ENCODE results near the gene RGS19. TPM values are rescaled to one million over a fixed set of nuclear protein-coding genes. Genes with fewer than 3 reads are reported as not detected.

RGS19 gene
- total RNA-seq, 2 donors from 2014 or later: 9.1 to 14.5 TPM

GRCh38 chr20:64051561-64052325 lies 27.6 kb downstream of the RGS19 start:
- H3K27me3 ChIP-seq: peaks cover 0 to 12% of the 10 kb centered on the region in 2 donors
- peaks cover 14% of the 10 kb centered on the region for H3K4me1 ChIP-seq
- TF ChIP-seq POLR2A (IDR thresholded peaks at IDR 0.05) (peak in 1 of 3 donors; percentile 19), CTCF (IDR thresholded peaks at IDR 0.05) (no peak)
- intact Hi-C loops (cut with DNase I): no loop called here
- H3K27ac ChIP-seq: peak overlapping the region in 2 of 4 donors; percentile 36 to 44
- ATAC-seq: peak; percentile 38
- H3K36me3 ChIP-seq (replicated peaks in 1 of 2; ENCODE audit: insufficient read depth in 1 of 2, low read depth in 2 of 2): no peaks in the 10 kb centered on the region
- H3K4me3 ChIP-seq: no peak overlapping the region
- 40 to 76% methylated on average over 1 to 11 of the region's 15 CpGs for WGBS, 2 donors
- peak in 2 of 4 donors; percentile 30 to 45 for DNase-seq
- H3K9me3 ChIP-seq: no peaks in the 10 kb centered on the region

GRCh38 chr20:64051033-64051452 lies 28.3 kb downstream of the RGS19 start:
- DNase-seq (no peak), ATAC-seq (no peak)
- Histone ChIP-seq H3K27me3 (peaks cover 0 to 12% of the 10 kb centered on the region in 2 donors), H3K4me3 (no peak overlapping the region), H3K27ac (peak overlapping the region in 2 of 4 donors; percentile 31 to 53), H3K36me3 (replicated peaks in 1 of 2; ENCODE audit: insufficient read depth in 1 of 2, low read depth in 2 of 2) (no peaks in the 10 kb centered on the region), H3K9me3 (no peaks in the 10 kb centered on the region), H3K4me1 (peaks cover 14% of the 10 kb centered on the region)
- intact Hi-C loops (cut with DNase I): no loop called here
- WGBS, 2 donors: 56 to 57% methylated on average over 4 to 10 of the region's 11 CpGs
- TF ChIP-seq POLR2A (IDR thresholded peaks at IDR 0.05) (no peak), CTCF (IDR thresholded peaks at IDR 0.05) (no peak)

GRCh38 chr20:64050261-64051032 lies 28.9 kb downstream of the RGS19 start:
- peaks cover 0 to 12% of the 10 kb centered on the region in 2 donors for H3K27me3 ChIP-seq
- no peaks in the 10 kb centered on the region for H3K36me3 ChIP-seq (replicated peaks in 1 of 2; ENCODE audit: insufficient read depth in 1 of 2, low read depth in 2 of 2)
- H3K4me3 ChIP-seq: no peak overlapping the region
- no peaks in the 10 kb centered on the region for H3K9me3 ChIP-seq
- DNase-seq (no peak), ATAC-seq (no peak)
- intact Hi-C loops (cut with DNase I): no loop called here
- peaks cover 14% of the 10 kb centered on the region for H3K4me1 ChIP-seq
- peak overlapping the region in 2 of 4 donors; percentile 31 to 53 for H3K27ac ChIP-seq
- TF ChIP-seq POLR2A (IDR thresholded peaks at IDR 0.05) (no peak), CTCF (IDR thresholded peaks at IDR 0.05) (no peak)
- 56 to 79% methylated on average over 14 to 18 of the region's 23 CpGs for WGBS, 2 donors

- H3K9me3 ChIP-seq: no peaks in the 10 kb centered on the region
- H3K4me3 ChIP-seq: no peak overlapping the region
- TF ChIP-seq POLR2A (IDR thresholded peaks at IDR 0.05) (no peak), CTCF (IDR thresholded peaks at IDR 0.05) (no peak)
- WGBS, 2 donors: 23 to 58% methylated on average over 5 to 16 of the region's 16 CpGs
- DNase-seq: no peak
- ATAC-seq: no peak
- intact Hi-C loops (cut with DNase I): no loop called here
- H3K4me1 ChIP-seq: peaks cover 14% of the 10 kb centered on the region
- H3K36me3 ChIP-seq (replicated peaks in 1 of 2; ENCODE audit: insufficient read depth in 1 of 2, low read depth in 2 of 2): no peaks in the 10 kb centered on the region
- peak overlapping the region in 2 of 4 donors; percentile 31 to 53 for H3K27ac ChIP-seq
- peaks cover 0 to 12% of the 10 kb centered on the region in 2 donors for H3K27me3 ChIP-seq
These were observed 29.4 kb downstream of the RGS19 start for GRCh38 chr20:64049878-64050260.

All from body of pancreas (tissue), 4 donors.